ENCODE results near the gene HEATR9. TPM values are rescaled to one million over a fixed set of nuclear protein-coding genes. Genes with fewer than 3 reads are reported as not detected.

The HEATR9 gene
- total RNA-seq, 4 donors from 2014 or later: not detected

- no peaks in the 10 kb centered on the region for H3K27me3 ChIP-seq
- H3K36me3 ChIP-seq: no peaks in the 10 kb centered on the region
- H3K4me3 ChIP-seq: no peak overlapping the region
- no peaks in the 10 kb centered on the region for H3K4me1 ChIP-seq
- no peak overlapping the region for H3K27ac ChIP-seq
- TF ChIP-seq POLR2A (IDR thresholded peaks at IDR 0.05) (no peak), CTCF (IDR thresholded peaks at IDR 0.05) (no peak)
- intact Hi-C loops (cut with DNase I; ENCODE audit: low total_unique reads): no loop called here
- DNase-seq: no peak
- H3K9me3 ChIP-seq: no peaks in the 10 kb centered on the region
Measured at GRCh38 chr17:35912942-35913341, 44.3 kb upstream of the HEATR9 start.

- Histone ChIP-seq H3K9me3 (no peaks in the 10 kb centered on the region), H3K4me3 (no peak overlapping the region), H3K36me3 (no peaks in the 10 kb centered on the region), H3K27ac (no peak overlapping the region), H3K4me1 (no peaks in the 10 kb centered on the region), H3K27me3 (no peaks in the 10 kb centered on the region)
- TF ChIP-seq POLR2A (IDR thresholded peaks at IDR 0.05) (no peak), CTCF (IDR thresholded peaks at IDR 0.05) (no peak)
- intact Hi-C loops (cut with DNase I; ENCODE audit: low total_unique reads): no loop called here
- no peak for DNase-seq
Measured at GRCh38 chr17:35912339-35912912, 43.7 kb upstream of the HEATR9 start.

GRCh38 chr17:35909408-35909807 is 40.7 kb upstream of the HEATR9 start:
- H3K36me3 ChIP-seq: no peaks in the 10 kb centered on the region
- no peak for DNase-seq

GRCh38 chr17:35907691-35908090 is 39.0 kb upstream of the HEATR9 start:
- DNase-seq: no peak
- H3K36me3 ChIP-seq: no peaks in the 10 kb centered on the region
- H3K27me3 ChIP-seq: no peaks in the 10 kb centered on the region
- no peak for TF ChIP-seq POLR2A (IDR thresholded peaks at IDR 0.05)
- TF ChIP-seq CTCF (IDR thresholded peaks at IDR 0.05): no peak
- H3K4me1 ChIP-seq: no peaks in the 10 kb centered on the region
- no peaks in the 10 kb centered on the region for H3K9me3 ChIP-seq
- H3K27ac ChIP-seq: no peak overlapping the region
- intact Hi-C loops (cut with DNase I; ENCODE audit: low total_unique reads): no loop called here
- H3K4me3 ChIP-seq: no peak overlapping the region

More at GRCh38 chr17:35909408-35909807, 40.7 kb upstream of the HEATR9 start:
- TF ChIP-seq CTCF (IDR thresholded peaks at IDR 0.05) (no peak), POLR2A (IDR thresholded peaks at IDR 0.05) (no peak)
- Histone ChIP-seq H3K9me3 (no peaks in the 10 kb centered on the region), H3K27me3 (no peaks in the 10 kb centered on the region), H3K27ac (no peak overlapping the region), H3K4me3 (no peak overlapping the region), H3K4me1 (no peaks in the 10 kb centered on the region)
- intact Hi-C loops (cut with DNase I; ENCODE audit: low total_unique reads): no loop called here

GRCh38 chr17:35906926-35907637 is 38.4 kb upstream of the HEATR9 start:
- Histone ChIP-seq H3K4me3 (no peak overlapping the region), H3K9me3 (no peaks in the 10 kb centered on the region), H3K4me1 (no peaks in the 10 kb centered on the region), H3K27ac (no peak overlapping the region), H3K36me3 (no peaks in the 10 kb centered on the region), H3K27me3 (no peaks in the 10 kb centered on the region)
- intact Hi-C loops (cut with DNase I; ENCODE audit: low total_unique reads): no loop called here
- TF ChIP-seq POLR2A (IDR thresholded peaks at IDR 0.05) (no peak), CTCF (IDR thresholded peaks at IDR 0.05) (no peak)
- no peak for DNase-seq

Measured in uterus (tissue), 4 donors.